ENCODE measurements around the gene GAGE12F.
"Not testable (repeated sequence)": the region's sequence is repeated elsewhere in the genome, so short reads cannot be mapped to it uniquely, and the experiment has no call there.

Gene GAGE12F

GRCh38 chrX:49560542-49560941, at the start of gene GAGE12F:
Gene GAGE12F, plus strand, starts transcription at chrX:49560842. Its CDS starts 1,155 bp downstream, at chrX:49561997.
- not testable (repeated sequence) for DNase-seq

GRCh38 chrX:49531877-49532276, 28.8 kb upstream of the GAGE12F start, which contains the start of gene GAGE12C:
Gene GAGE12C, plus strand, starts transcription at chrX:49532177. Its CDS starts 1,155 bp downstream, at chrX:49533332.
- not testable (repeated sequence) for DNase-seq

- DNase-seq = not testable (repeated sequence)
These were observed 19.2 kb upstream of the GAGE12F start, which contains the start of gene GAGE12D for GRCh38 chrX:49541433-49541832. Gene GAGE12D, plus strand, starts transcription at chrX:49541733. Its CDS starts 1,155 bp downstream, at chrX:49542888.

GRCh38 chrX:49550989-49551388, 9.7 kb upstream of the GAGE12F start, which contains the start of gene GAGE12E:
Gene GAGE12E, plus strand, starts transcription at chrX:49551289. Its CDS starts 1,155 bp downstream, at chrX:49552444.
- not testable (repeated sequence) for DNase-seq

GRCh38 chrX:49568728-49569127, 8.1 kb downstream of the GAGE12F start:
- DNase-seq = not testable (repeated sequence)

- not testable (repeated sequence) for DNase-seq
These were observed 8.5 kb downstream of the GAGE12F start for GRCh38 chrX:49569152-49569551.

- not testable (repeated sequence) for DNase-seq
These were observed 9.5 kb downstream of the GAGE12F start, which contains the start of gene GAGE12G for GRCh38 chrX:49570100-49570499. Gene GAGE12G, plus strand, starts transcription at chrX:49570400. Its CDS starts 1,155 bp downstream, at chrX:49571555.

- not testable (repeated sequence) for DNase-seq
These were observed 19.0 kb downstream of the GAGE12F start, which contains the start of gene GAGE12H for GRCh38 chrX:49579649-49580048. Gene GAGE12H, plus strand, starts transcription at chrX:49579949. Its CDS starts 1,155 bp downstream, at chrX:49581104.

- not testable (repeated sequence) for DNase-seq
These were observed 28.6 kb downstream of the GAGE12F start, which contains the start of gene GAGE2A for GRCh38 chrX:49589196-49589595. Gene GAGE2A, plus strand, starts transcription at chrX:49589496. Its CDS starts 1,155 bp downstream, at chrX:49590651.

GRCh38 chrX:49589769-49590478, 29.3 kb downstream of the GAGE12F start:
- not testable (repeated sequence) for DNase-seq

- not testable (repeated sequence) for DNase-seq
These were observed 29.8 kb downstream of the GAGE12F start for GRCh38 chrX:49590488-49590887.

GRCh38 chrX:49598720-49599119, 38.1 kb downstream of the GAGE12F start, which contains the start of gene GAGE1:
Gene GAGE1, plus strand, starts transcription at chrX:49599020. Its CDS starts 1,155 bp downstream, at chrX:49600175.
- not testable (repeated sequence) for DNase-seq

GRCh38 chrX:49610718-49611310, 50.2 kb downstream of the GAGE12F start:
- no peak for DNase-seq

Measured in CD4-positive, alpha-beta T cell treated with Interleukin-4 for 4 hours (primary cell).